GM20000 (cell line): ENCODE results near the gene DENND6B.

ENCODE experiments used
- DNase-seq: peaks from one replicate; pipeline ENCODE4 v3.0.0; 2012; ENCODE audit warnings: low spot score
- TF ChIP-seq, protein P1 (sequence below): IDR thresholded peaks from 2 replicates; pipeline ENCODE4 v1.5.1; 2012; ENCODE audit warnings: mild to moderate bottlenecking, control low read depth; ENCODE audit errors: extremely low read depth, missing control alignments

The DENND6B gene

DNA sequence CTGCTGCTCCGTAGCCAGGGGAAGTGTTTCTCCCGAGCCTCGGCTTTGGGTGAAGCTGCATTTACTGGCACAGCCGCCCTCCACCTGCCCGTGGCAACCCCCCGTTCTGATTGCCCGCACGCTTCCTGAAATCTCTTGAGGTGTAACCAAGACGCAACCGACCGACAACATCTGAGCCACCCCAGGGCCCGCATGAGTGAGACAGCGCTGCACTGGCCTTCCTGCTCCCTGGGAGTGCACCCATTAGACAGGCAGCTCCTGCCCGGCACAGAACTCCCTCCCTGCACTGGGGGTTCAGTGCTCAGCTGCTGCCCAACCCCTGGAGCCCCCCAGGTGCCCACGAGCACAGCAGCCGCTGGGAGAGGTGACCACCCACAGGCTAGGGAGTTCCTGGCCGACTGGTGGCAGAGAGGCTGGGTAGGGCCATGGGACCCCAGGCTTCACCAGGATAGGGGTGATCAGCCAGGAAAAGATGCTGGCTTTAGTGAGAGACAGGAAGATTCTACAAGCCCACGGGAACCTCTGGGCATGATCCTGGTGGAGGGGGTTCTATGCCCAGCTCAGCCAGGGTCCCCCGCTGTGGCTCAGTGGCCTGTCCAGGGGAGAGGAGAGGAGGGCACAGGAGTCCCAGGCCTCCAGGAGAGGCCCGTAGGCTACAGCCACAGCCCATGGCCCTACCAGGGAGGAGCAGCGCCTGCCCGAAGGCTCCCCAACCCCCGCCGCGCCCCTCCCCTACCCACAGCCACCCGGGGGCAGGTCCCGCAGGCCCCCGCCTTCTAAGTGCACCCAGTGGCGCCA, 34.0 kb downstream of the DENND6B start:
- no peak for DNase-seq
- TF ChIP-seq, protein P1, sequence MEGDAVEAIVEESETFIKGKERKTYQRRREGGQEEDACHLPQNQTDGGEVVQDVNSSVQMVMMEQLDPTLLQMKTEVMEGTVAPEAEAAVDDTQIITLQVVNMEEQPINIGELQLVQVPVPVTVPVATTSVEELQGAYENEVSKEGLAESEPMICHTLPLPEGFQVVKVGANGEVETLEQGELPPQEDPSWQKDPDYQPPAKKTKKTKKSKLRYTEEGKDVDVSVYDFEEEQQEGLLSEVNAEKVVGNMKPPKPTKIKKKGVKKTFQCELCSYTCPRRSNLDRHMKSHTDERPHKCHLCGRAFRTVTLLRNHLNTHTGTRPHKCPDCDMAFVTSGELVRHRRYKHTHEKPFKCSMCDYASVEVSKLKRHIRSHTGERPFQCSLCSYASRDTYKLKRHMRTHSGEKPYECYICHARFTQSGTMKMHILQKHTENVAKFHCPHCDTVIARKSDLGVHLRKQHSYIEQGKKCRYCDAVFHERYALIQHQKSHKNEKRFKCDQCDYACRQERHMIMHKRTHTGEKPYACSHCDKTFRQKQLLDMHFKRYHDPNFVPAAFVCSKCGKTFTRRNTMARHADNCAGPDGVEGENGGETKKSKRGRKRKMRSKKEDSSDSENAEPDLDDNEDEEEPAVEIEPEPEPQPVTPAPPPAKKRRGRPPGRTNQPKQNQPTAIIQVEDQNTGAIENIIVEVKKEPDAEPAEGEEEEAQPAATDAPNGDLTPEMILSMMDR: no peak

GRCh38 chr22:50289942-50290630, 36.7 kb downstream of the DENND6B start:
- no peak for DNase-seq

DNA sequence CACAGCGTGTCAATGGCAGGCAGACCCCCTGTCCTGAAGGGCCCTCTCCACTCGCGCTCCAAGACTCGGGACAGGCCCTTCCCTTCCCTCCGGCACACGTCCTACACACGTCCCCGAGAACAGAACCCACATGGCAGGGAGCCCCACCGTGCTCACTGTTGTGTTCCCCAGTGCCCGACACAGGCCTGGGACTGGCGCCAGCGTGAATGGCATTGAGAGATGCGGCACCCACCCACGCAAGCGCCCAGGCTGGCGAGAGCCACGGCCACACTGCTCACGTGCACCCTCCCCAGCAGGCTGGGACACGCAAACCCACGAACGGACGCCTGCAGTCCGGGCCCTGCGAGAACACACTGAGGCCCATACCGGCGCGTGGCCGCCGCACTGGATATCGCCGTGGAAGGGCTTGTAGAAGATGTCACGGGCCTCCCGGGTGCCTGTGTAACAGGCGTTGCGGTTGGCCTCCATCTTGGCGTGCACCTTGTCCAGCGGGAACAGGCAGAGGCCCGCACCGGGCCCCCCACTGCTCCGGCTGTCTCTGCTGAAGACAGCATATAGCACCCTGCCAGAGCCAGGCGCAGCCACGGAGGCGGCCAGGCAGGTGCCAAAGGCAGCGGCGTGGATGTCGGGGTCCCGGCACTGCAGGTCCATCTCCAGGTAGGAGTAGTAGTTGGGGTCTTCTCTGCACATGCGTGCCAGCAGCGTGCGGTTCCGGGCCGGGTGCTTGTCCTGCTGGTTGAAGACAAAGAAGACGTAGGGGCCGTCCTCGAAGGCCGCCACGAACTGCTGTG, 37.5 kb downstream of the DENND6B start:
- DNase-seq: no peak
- TF ChIP-seq, protein P1: no peak

More at GRCh38 chr22:50289942-50290630, 36.7 kb downstream of the DENND6B start:
- TF ChIP-seq, protein P1: no peak

DNA sequence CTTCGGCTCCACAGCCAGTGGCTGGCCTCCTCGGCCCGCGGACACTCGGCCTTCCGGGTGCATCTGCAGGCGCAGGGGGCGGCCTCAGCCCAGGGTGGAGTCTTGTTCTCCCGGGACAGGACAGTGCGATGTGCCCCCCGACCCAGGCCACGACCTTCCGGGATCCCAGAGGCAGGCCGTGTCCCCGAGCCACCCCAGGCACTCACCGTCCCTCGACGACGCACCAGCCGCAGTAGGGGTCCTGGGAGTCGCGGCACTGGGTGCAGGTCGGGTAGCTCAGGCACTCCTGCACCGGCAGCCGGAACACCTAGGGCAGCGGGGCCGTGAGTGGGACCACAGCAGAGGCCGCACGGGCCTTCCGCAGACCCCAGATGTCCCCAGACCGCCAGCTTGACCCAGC, 39.1 kb downstream of the DENND6B start:
- TF ChIP-seq, protein P1: no peak
- no peak for DNase-seq

DNA sequence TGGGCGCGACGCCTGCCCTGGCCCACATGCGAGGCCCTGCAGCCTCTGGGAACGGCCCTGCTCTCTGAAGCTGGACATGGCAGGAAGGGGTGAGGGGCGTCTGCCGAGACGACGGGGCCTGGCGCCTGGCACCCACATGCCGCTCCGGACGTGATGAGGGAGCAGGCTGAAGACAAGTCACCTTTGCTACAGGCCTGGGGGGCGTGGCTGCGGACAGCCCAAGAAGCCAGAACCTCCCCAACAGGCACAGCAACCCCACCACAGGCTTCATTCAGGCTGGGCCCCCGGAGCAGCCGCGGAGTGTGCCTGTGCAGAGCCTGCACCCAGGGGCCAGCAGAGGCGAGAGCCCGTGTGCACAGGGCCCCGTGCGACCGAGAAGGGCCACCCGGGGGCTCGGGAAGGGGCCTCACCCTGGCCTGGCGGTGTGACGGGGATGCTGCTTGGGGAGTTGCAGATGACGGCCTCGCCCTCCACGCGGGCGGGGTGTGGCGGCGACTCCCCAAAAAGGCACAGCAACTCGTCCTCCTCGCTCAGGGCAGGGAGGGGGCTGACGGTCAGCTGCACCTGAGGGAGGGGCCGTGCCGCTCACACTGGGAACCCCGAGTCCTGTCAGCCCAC, 40.0 kb downstream of the DENND6B start:
- no peak for DNase-seq
- TF ChIP-seq, protein P1: no peak

- no peak for DNase-seq
- TF ChIP-seq, protein P1: no peak
These were observed 40.5 kb downstream of the DENND6B start for GRCh38 chr22:50286275-50286674.
